ENCODE results near the gene ZNRD2.

Gene ZNRD2

DNA sequence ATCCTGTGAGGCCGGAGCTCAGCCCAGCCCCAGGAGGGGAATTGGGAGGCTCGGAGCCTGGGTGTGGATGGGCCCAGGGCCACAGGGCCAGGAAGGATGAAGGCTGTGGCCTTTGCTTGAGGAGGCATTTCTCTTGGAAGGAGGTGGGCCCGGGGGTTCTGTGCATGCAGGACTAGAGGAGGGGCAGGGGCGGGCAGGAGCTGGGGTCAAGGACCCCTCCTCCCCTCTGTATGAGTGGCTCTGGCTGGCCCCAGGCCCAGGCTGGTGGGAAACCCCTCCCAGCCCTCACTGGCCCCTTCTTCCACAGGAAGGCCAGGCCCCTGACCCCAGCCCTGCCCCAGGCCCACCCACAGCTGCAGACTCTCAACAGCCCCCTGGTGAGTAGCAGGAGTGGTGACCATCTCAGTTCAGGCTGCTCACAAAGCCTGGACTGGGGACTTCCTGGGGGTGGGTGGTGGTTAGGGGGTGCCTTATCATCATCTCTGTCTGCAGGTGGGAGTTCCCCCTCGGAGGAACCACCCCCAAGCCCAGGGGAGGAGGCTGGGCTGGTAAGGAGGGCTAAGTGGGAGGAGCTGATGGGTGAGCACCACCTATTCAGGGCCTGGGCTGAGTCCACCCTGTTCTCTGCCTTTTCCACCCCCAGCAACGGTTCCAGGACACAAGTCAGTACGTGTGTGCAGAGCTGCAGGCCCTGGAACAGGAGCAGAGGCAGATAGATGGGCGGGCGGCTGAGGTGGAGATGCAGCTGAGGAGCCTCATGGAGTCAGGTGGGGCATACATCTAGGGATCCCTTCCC, 19.4 kb downstream of the ZNRD2 start:
- Histone ChIP-seq H3K36me3 (ENCODE audit: control insufficient read depth, low read depth, low read length) (no peaks in the 10 kb centered on the region), H3K27ac (ENCODE audit: low read length) (no peak overlapping the region), H3K4me1 (ENCODE audit: control insufficient read depth, low read depth, low read length) (peaks cover 7% of the 10 kb centered on the region), H3K4me3 (ENCODE audit: low read length) (no peak overlapping the region), H3K9ac (ENCODE audit: low read length) (no peak overlapping the region), H3K9me3 (ENCODE audit: control insufficient read depth, low read depth, low read length) (no peaks in the 10 kb centered on the region), H3K27me3 (ENCODE audit: control insufficient read depth, insufficient read depth, low read length) (peaks cover 43% of the 10 kb centered on the region)

GRCh38 chr11:65590240-65590738, 20.0 kb downstream of the ZNRD2 start:
- no peaks in the 10 kb centered on the region for H3K36me3 ChIP-seq (ENCODE audit: control insufficient read depth, low read depth, low read length)

DNA sequence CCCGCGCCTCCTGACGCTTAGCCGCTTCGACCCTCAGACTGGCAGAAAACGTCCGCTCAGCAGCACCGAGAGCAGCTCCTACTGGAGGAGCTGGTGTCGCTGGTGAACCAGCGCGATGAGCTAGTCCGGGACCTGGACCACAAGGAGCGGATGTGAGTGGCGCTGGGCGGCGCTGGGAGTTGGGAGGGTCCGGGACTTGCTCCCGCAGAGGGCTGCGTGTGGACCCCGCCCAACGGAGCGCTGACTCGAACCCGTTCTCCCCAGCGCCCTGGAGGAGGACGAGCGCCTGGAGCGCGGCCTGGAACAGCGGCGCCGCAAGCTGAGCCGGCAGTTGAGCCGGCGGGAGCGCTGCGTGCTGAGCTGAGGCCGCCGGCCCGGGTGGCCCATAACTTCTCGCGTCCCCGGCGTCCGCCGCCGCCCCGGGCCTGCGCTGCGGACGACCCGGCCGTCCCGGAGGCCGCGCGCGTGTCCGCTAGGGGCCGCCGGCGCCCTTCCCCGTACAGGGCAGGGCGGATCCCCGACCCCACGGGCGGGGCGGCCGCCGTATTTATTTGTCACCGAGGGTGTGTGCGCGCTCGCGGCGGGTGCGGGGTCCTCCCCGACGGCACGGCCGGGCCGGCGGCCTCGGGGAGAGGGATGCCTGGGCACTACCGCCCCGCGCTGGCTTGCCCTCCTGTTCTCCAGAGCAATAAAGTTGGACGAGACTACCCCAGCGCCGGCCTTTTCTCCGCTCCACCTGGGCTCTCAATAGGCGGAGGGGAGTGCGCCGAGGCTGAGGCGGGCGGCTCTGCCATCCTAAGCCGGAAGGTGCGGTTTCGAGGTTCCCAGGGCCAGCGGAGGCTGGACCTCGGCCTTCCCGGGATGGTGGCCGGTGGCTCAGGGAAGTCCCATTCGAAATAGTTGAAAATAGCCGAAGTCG, 21.9 kb downstream of the ZNRD2 start:
- H3K9ac ChIP-seq (ENCODE audit: low read length), result no peak overlapping the region
- peaks cover 43% of the 10 kb centered on the region for H3K27me3 ChIP-seq (ENCODE audit: control insufficient read depth, insufficient read depth, low read length)
- no peaks in the 10 kb centered on the region for H3K36me3 ChIP-seq (ENCODE audit: control insufficient read depth, low read depth, low read length)
- H3K4me1 ChIP-seq (ENCODE audit: control insufficient read depth, low read depth, low read length), result peaks cover 3% of the 10 kb centered on the region
- H3K9me3 ChIP-seq (ENCODE audit: control insufficient read depth, low read depth, low read length), result no peaks in the 10 kb centered on the region
- peak overlapping the region; percentile 54 for H3K4me3 ChIP-seq (ENCODE audit: low read length)
- H3K27ac ChIP-seq (ENCODE audit: low read length), result no peak overlapping the region

More at GRCh38 chr11:65590240-65590738, 20.0 kb downstream of the ZNRD2 start:
- Histone ChIP-seq H3K9me3 (ENCODE audit: control insufficient read depth, low read depth, low read length) (no peaks in the 10 kb centered on the region), H3K4me3 (ENCODE audit: low read length) (no peak overlapping the region), H3K27me3 (ENCODE audit: control insufficient read depth, insufficient read depth, low read length) (peaks cover 43% of the 10 kb centered on the region), H3K9ac (ENCODE audit: low read length) (no peak overlapping the region), H3K27ac (ENCODE audit: low read length) (no peak overlapping the region), H3K4me1 (ENCODE audit: control insufficient read depth, low read depth, low read length) (peaks cover 7% of the 10 kb centered on the region)

- H3K27ac ChIP-seq (ENCODE audit: low read length), result no peak overlapping the region
- H3K27me3 ChIP-seq (ENCODE audit: control insufficient read depth, insufficient read depth, low read length), result peaks cover 43% of the 10 kb centered on the region
Measured at GRCh38 chr11:65592858-65593517, 22.7 kb downstream of the ZNRD2 start.

DNA sequence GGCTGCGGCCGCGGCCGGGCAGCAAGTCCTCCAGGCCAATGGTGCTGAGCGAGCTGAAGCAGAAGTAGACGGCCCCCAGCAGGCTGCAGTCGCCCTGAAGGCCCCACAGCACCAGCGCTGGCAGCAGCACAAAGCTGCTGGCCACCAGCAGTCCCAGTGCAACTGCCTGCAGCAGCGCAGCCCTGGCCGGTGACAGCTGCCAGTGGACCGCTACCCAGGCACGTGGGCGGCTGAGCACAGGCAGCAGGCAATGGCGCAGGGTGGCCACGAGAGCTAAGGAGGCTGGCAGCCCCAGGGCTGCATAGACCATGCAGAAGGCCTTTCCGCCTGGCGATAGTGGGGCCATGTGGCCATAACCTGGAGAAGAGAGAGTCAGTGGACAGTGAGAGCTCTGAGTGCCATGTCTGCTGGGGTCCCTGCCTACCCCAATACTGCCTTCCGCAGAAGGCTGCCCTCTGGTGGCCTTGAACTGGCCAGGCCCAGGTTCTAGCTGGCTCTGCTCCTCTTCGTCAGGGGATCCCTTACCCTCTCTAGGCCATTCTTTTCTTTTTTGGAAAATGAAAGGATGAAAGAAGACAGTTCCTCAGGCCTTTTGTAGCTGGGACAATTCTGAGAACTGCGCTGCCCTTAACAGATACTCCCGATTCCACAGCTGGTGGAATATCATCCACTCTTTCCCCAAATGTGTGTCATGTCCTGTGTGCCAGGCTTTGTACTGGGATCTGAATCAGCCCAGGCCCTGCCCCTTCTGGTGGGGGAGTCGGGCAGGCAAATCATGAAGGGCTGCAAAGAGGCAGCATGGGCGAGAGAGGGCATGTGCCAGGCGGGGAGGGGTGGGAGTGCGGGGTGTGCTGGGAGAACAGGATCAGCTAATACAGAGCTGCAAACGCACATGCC, 23.5 kb downstream of the ZNRD2 start:
- no peaks in the 10 kb centered on the region for H3K9me3 ChIP-seq (ENCODE audit: control insufficient read depth, low read depth, low read length)
- peaks cover 3% of the 10 kb centered on the region for H3K4me1 ChIP-seq (ENCODE audit: control insufficient read depth, low read depth, low read length)
- peaks cover 43% of the 10 kb centered on the region for H3K27me3 ChIP-seq (ENCODE audit: control insufficient read depth, insufficient read depth, low read length)
- H3K4me3 ChIP-seq (ENCODE audit: low read length), result no peak overlapping the region
- H3K27ac ChIP-seq (ENCODE audit: low read length), result no peak overlapping the region
- H3K36me3 ChIP-seq (ENCODE audit: control insufficient read depth, low read depth, low read length), result no peaks in the 10 kb centered on the region
- no peak overlapping the region for H3K9ac ChIP-seq (ENCODE audit: low read length)

More at GRCh38 chr11:65592858-65593517, 22.7 kb downstream of the ZNRD2 start:
- Histone ChIP-seq H3K4me3 (ENCODE audit: low read length) (peak overlapping the region; percentile 54), H3K9me3 (ENCODE audit: control insufficient read depth, low read depth, low read length) (no peaks in the 10 kb centered on the region), H3K36me3 (ENCODE audit: control insufficient read depth, low read depth, low read length) (no peaks in the 10 kb centered on the region), H3K4me1 (ENCODE audit: control insufficient read depth, low read depth, low read length) (peaks cover 3% of the 10 kb centered on the region), H3K9ac (ENCODE audit: low read length) (no peak overlapping the region)

DNA sequence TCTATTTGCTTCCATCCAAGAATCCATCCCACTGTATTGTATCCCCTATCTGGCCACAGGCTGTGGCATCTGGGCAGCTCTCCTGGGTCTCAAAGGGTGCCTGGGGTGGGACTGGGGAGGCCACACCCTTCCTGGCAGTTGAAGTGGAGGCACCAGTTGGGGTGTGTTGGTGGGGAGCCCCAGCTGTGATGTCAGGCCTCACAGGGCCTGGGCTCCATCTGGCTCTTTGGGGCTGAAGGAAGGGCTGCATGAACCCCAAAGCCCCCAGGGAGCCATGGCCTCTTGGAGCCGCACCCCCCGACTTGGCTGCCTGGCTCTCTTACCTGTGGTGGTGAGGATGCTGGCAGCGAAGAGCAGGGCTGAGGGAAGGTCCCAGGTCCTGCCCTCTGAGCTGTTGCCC, 24.9 kb downstream of the ZNRD2 start:
- H3K36me3 ChIP-seq (ENCODE audit: control insufficient read depth, low read depth, low read length), result no peaks in the 10 kb centered on the region
- H3K4me1 ChIP-seq (ENCODE audit: control insufficient read depth, low read depth, low read length), result peaks cover 3% of the 10 kb centered on the region
- no peak overlapping the region for H3K9ac ChIP-seq (ENCODE audit: low read length)

GRCh38 chr11:65595543-65596281, 25.4 kb downstream of the ZNRD2 start, which contains the start of gene KCNK7:
Gene KCNK7, minus strand, starts transcription at chr11:65595800. Its CDS starts 28 bp downstream, at chr11:65595772.
- no peaks in the 10 kb centered on the region for H3K36me3 ChIP-seq (ENCODE audit: control insufficient read depth, low read depth, low read length)
- no peak within 1 kb of the TSS for H3K27ac ChIP-seq (ENCODE audit: low read length)
- H3K4me1 ChIP-seq (ENCODE audit: control insufficient read depth, low read depth, low read length), result peaks cover 3% of the 10 kb centered on the region
- H3K27me3 ChIP-seq (ENCODE audit: control insufficient read depth, insufficient read depth, low read length), result peaks cover 34% of the 10 kb centered on the region
- H3K9ac ChIP-seq (ENCODE audit: low read length), result no peak within 1 kb of the TSS
- H3K4me3 ChIP-seq (ENCODE audit: low read length), result no peak within 1 kb of the TSS
- no peaks in the 10 kb centered on the region for H3K9me3 ChIP-seq (ENCODE audit: control insufficient read depth, low read depth, low read length)

More for the DNA sequence above, 24.9 kb downstream of the ZNRD2 start:
- Histone ChIP-seq H3K27ac (ENCODE audit: low read length) (no peak overlapping the region), H3K9me3 (ENCODE audit: control insufficient read depth, low read depth, low read length) (no peaks in the 10 kb centered on the region), H3K27me3 (ENCODE audit: control insufficient read depth, insufficient read depth, low read length) (peaks cover 40% of the 10 kb centered on the region), H3K4me3 (ENCODE audit: low read length) (no peak overlapping the region)

GRCh38 chr11:65596520-65596919, 26.2 kb downstream of the ZNRD2 start:
- H3K27ac ChIP-seq (ENCODE audit: low read length), result no peak overlapping the region
- no peak overlapping the region for H3K4me3 ChIP-seq (ENCODE audit: low read length)
- H3K9ac ChIP-seq (ENCODE audit: low read length), result no peak overlapping the region
- H3K9me3 ChIP-seq (ENCODE audit: control insufficient read depth, low read depth, low read length), result no peaks in the 10 kb centered on the region
- H3K4me1 ChIP-seq (ENCODE audit: control insufficient read depth, low read depth, low read length), result peaks cover 3% of the 10 kb centered on the region
- peaks cover 26% of the 10 kb centered on the region for H3K27me3 ChIP-seq (ENCODE audit: control insufficient read depth, insufficient read depth, low read length)
- no peaks in the 10 kb centered on the region for H3K36me3 ChIP-seq (ENCODE audit: control insufficient read depth, low read depth, low read length)

DNA sequence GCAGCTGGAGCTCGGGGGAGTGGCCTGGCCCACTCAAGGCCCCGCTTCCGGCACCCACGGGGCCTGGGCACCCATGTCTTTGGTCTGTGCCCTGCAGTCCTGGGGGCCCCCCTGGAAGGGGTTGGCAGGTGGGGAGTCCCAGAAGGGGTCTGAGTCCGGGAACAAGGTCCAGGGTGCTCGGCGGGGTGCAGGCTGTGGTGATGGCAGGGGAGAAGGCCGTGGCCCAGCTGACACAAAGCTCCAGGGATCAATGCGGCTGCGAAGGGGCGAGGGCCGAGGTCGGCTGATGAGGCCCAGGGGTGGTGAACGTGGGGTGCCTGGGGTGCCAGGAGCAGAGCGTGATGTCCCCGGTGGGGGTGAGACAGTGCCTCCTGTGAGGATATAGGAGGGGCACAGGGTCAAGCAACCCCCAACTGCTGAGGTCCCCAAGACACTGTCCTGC, 28.0 kb downstream of the ZNRD2 start:
- H3K4me3 ChIP-seq (ENCODE audit: low read length), result no peak overlapping the region
- H3K9ac ChIP-seq (ENCODE audit: low read length), result no peak overlapping the region

More for the DNA sequence above, 28.0 kb downstream of the ZNRD2 start:
- no peaks in the 10 kb centered on the region for H3K36me3 ChIP-seq (ENCODE audit: control insufficient read depth, low read depth, low read length)
- no peaks in the 10 kb centered on the region for H3K4me1 ChIP-seq (ENCODE audit: control insufficient read depth, low read depth, low read length)
- peaks cover 11% of the 10 kb centered on the region for H3K27me3 ChIP-seq (ENCODE audit: control insufficient read depth, insufficient read depth, low read length)
- no peaks in the 10 kb centered on the region for H3K9me3 ChIP-seq (ENCODE audit: control insufficient read depth, low read depth, low read length)
- no peak overlapping the region for H3K27ac ChIP-seq (ENCODE audit: low read length)
